ENCODE measurements around the gene OR52M1. TPM values are rescaled to one million over a fixed set of nuclear protein-coding genes. Genes with fewer than 3 reads are reported as not detected.

OR52M1 gene
- total RNA-seq, 4 donors from 2014 or later = not detected

GRCh38 chr11:4559527-4560440, 14.8 kb downstream of the OR52M1 start:
- Histone ChIP-seq H3K27ac (no peak overlapping the region), H3K9me3 (peaks cover 0 to 5% of the 10 kb centered on the region in 2 donors), H3K4me3 (no peak overlapping the region), H3K36me3 (no peaks in the 10 kb centered on the region), H3K27me3 (no peaks in the 10 kb centered on the region), H3K4me1 (no peaks in the 10 kb centered on the region)
- intact Hi-C loops (cut with DNase I; ENCODE audit: low total_unique reads) (no loop called here), in situ Hi-C loops (cut with MboI; ENCODE audit: low pct_ligation_motif_present in 1 of 4, low pct_unique_long_range_greater_than_20kb in 1 of 4, low sequenced_read_pairs in 3 of 4) (no loop called here)
- WGBS, 2 donors (ENCODE audit: low coverage in 1 of 2) = 40 to 68% methylated on average over 1 to 8 of the region's 8 CpGs
- DNase-seq = no peak
- TF ChIP-seq POLR2AphosphoS5 (IDR thresholded peaks at IDR 0.05) (no peak), POLR2A (IDR thresholded peaks at IDR 0.05) (no peak), EP300 (IDR thresholded peaks at IDR 0.05; ENCODE audit: low read depth) (no peak)
- TF ChIP-seq, protein P1, sequence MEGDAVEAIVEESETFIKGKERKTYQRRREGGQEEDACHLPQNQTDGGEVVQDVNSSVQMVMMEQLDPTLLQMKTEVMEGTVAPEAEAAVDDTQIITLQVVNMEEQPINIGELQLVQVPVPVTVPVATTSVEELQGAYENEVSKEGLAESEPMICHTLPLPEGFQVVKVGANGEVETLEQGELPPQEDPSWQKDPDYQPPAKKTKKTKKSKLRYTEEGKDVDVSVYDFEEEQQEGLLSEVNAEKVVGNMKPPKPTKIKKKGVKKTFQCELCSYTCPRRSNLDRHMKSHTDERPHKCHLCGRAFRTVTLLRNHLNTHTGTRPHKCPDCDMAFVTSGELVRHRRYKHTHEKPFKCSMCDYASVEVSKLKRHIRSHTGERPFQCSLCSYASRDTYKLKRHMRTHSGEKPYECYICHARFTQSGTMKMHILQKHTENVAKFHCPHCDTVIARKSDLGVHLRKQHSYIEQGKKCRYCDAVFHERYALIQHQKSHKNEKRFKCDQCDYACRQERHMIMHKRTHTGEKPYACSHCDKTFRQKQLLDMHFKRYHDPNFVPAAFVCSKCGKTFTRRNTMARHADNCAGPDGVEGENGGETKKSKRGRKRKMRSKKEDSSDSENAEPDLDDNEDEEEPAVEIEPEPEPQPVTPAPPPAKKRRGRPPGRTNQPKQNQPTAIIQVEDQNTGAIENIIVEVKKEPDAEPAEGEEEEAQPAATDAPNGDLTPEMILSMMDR (IDR thresholded peaks at IDR 0.05) = no peak

DNA sequence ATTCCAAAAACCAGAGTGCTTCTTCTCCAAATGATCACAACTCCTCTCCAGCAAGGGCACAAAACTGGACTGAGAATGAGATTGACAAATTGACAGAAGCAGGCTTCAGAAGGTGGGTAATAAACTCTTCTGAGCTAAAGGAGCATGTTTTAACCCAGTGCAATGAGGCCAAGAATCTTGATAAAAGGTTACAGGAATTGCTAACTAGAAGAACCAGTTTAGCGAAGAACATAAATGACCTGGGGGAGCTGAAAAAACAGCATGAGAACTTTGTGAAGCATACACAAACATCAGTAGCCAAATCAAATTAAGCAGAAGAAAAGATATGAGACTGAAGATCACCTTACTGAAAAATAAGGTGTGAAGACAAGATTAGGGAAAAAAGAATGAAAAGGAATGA, 15.5 kb downstream of the OR52M1 start:
- no peak for DNase-seq
- in situ Hi-C loops (cut with MboI; ENCODE audit: low pct_ligation_motif_present in 1 of 4, low pct_unique_long_range_greater_than_20kb in 1 of 4, low sequenced_read_pairs in 3 of 4) = no loop called here
- no peaks in the 10 kb centered on the region for H3K4me1 ChIP-seq

GRCh38 chr11:4565371-4565770, 20.4 kb downstream of the OR52M1 start:
- H3K27ac ChIP-seq = no peak overlapping the region
- DNase-seq = no peak
- H3K36me3 ChIP-seq = no peaks in the 10 kb centered on the region
- TF ChIP-seq EP300 (IDR thresholded peaks at IDR 0.05; ENCODE audit: low read depth) (no peak), POLR2AphosphoS5 (IDR thresholded peaks at IDR 0.05) (no peak), POLR2A (IDR thresholded peaks at IDR 0.05) (no peak)
- TF ChIP-seq, protein P1 (IDR thresholded peaks at IDR 0.05) = no peak
- no peaks in the 10 kb centered on the region for H3K4me1 ChIP-seq
- H3K9me3 ChIP-seq = peaks cover 0 to 5% of the 10 kb centered on the region in 2 donors
- WGBS, 2 donors (ENCODE audit: low coverage in 1 of 2) = 74 to 78% methylated on average over 3 of the region's 3 CpGs
- intact Hi-C loops (cut with DNase I; ENCODE audit: low total_unique reads) (no loop called here), in situ Hi-C loops (cut with MboI; ENCODE audit: low pct_ligation_motif_present in 1 of 4, low pct_unique_long_range_greater_than_20kb in 1 of 4, low sequenced_read_pairs in 3 of 4) (no loop called here)
- no peak overlapping the region for H3K4me3 ChIP-seq
- no peaks in the 10 kb centered on the region for H3K27me3 ChIP-seq

More for the DNA sequence above, 15.5 kb downstream of the OR52M1 start:
- Histone ChIP-seq H3K36me3 (no peaks in the 10 kb centered on the region), H3K27ac (no peak overlapping the region), H3K4me3 (no peak overlapping the region), H3K9me3 (peaks cover 0 to 5% of the 10 kb centered on the region in 2 donors), H3K27me3 (no peaks in the 10 kb centered on the region)
- no peak for TF ChIP-seq EP300 (IDR thresholded peaks at IDR 0.05; ENCODE audit: low read depth)
- TF ChIP-seq POLR2AphosphoS5 (IDR thresholded peaks at IDR 0.05) = no peak
- TF ChIP-seq POLR2A (IDR thresholded peaks at IDR 0.05) = no peak
- TF ChIP-seq, protein P1 (IDR thresholded peaks at IDR 0.05) = no peak
- intact Hi-C loops (cut with DNase I; ENCODE audit: low total_unique reads) = no loop called here
- WGBS, 2 donors (ENCODE audit: low coverage in 1 of 2) = 63 to 67% methylated on average over 1 of the region's 1 CpG

GRCh38 chr11:4569075-4569474, 24.1 kb downstream of the OR52M1 start:
- no peaks in the 10 kb centered on the region for H3K36me3 ChIP-seq
- in situ Hi-C loops (cut with MboI; ENCODE audit: low pct_ligation_motif_present in 1 of 4, low pct_unique_long_range_greater_than_20kb in 1 of 4, low sequenced_read_pairs in 3 of 4) (no loop called here), intact Hi-C loops (cut with DNase I; ENCODE audit: low total_unique reads) (no loop called here)
- no peaks in the 10 kb centered on the region for H3K4me1 ChIP-seq
- H3K27me3 ChIP-seq = no peaks in the 10 kb centered on the region
- DNase-seq = no peak
- no peak overlapping the region for H3K27ac ChIP-seq
- H3K9me3 ChIP-seq = peaks cover 0 to 2% of the 10 kb centered on the region in 2 donors
- WGBS, 2 donors (ENCODE audit: low coverage in 1 of 2) = 91% methylated on average over 18 of the region's 18 CpGs; no CpG with 5 or more reads in 1 of the 2 donors
- H3K4me3 ChIP-seq = no peak overlapping the region
- TF ChIP-seq POLR2AphosphoS5 (IDR thresholded peaks at IDR 0.05) (no peak), POLR2A (IDR thresholded peaks at IDR 0.05) (no peak), EP300 (IDR thresholded peaks at IDR 0.05; ENCODE audit: low read depth) (no peak)
- TF ChIP-seq, protein P1 (IDR thresholded peaks at IDR 0.05) = no peak

Measured in transverse colon (tissue), 4 donors.